Large intestine (tissue), 3 donors: Measurements from ENCODE around the gene ADK. TPM values are rescaled to one million over a fixed set of nuclear protein-coding genes. Genes with fewer than 3 reads are reported as not detected.

Experiments
- DNase-seq, 2 donors: peaks; one replicate each; pipeline versions ENCODE4 v3.0.0 to v3.0.0-alpha.2; 2013
- H3K27ac ChIP-seq: one replicate; pipeline ENCODE4 v1.5.1; 2013; ENCODE audit warnings: low read length
- H3K27me3 ChIP-seq: 2 replicates; pipeline ENCODE4 v1.6.1; 2013; ENCODE audit warnings: low read length; ENCODE audit not compliant: control insufficient read depth, insufficient read depth
- H3K36me3 ChIP-seq: 2 replicates; pipeline ENCODE4 v1.6.1; 2013; ENCODE audit warnings: low read length; ENCODE audit not compliant: control insufficient read depth, insufficient read depth
- H3K4me1 ChIP-seq: one replicate; pipeline ENCODE4 v1.6.1; 2013; ENCODE audit warnings: low read length; ENCODE audit not compliant: control insufficient read depth, insufficient read depth
- H3K4me3 ChIP-seq: one replicate; pipeline ENCODE4 v1.5.1; 2013; ENCODE audit warnings: low read length
- H3K9me3 ChIP-seq: one replicate; pipeline ENCODE4 v1.6.1; 2013; ENCODE audit warnings: mild to moderate bottlenecking, low read depth, low read length, moderate library complexity; ENCODE audit not compliant: control insufficient read depth
- WGBS: methylation state at CpG from one replicate; pipeline ENCODE4 v1.1.5; 2013; ENCODE audit warnings: low lambda C conversion rate; ENCODE audit not compliant: insufficient coverage; 5-methylcytosine and 5-hydroxymethylcytosine counted together
- polyA plus RNA-seq: library from polyadenylated mRNA; unstranded; fragments of 120-200 nt; gene quantifications from one replicate; pipeline ENCODE4 v1.2.1, GENCODE V29; 2013

Gene ADK
- polyA plus RNA-seq, 1 donor = 30.1 TPM

- H3K27me3 ChIP-seq = no peaks in the 10 kb centered on the region
- no peaks in the 10 kb centered on the region for H3K36me3 ChIP-seq
- peak in 1 of 2 donors; percentile 22 for DNase-seq
- no peak overlapping the region for H3K27ac ChIP-seq
- no peaks in the 10 kb centered on the region for H3K9me3 ChIP-seq
- no CpG with 5 or more reads among the region's 1 CpG for WGBS
- H3K4me1 ChIP-seq = no peaks in the 10 kb centered on the region
- no peak overlapping the region for H3K4me3 ChIP-seq
Measured at GRCh38 chr10:74586088-74586585, 435.1 kb downstream of the ADK start.

- Histone ChIP-seq H3K27ac (no peak overlapping the region), H3K4me3 (no peak overlapping the region), H3K27me3 (no peaks in the 10 kb centered on the region), H3K36me3 (no peaks in the 10 kb centered on the region), H3K9me3 (no peaks in the 10 kb centered on the region), H3K4me1 (no peaks in the 10 kb centered on the region)
- DNase-seq = no peak
- no CpG with 5 or more reads among the region's 3 CpGs for WGBS
Measured at GRCh38 chr10:74587109-74587854, 436.3 kb downstream of the ADK start.

- 71% methylated on average over 1 of the region's 6 CpGs for WGBS
- no peak overlapping the region for H3K4me3 ChIP-seq
- H3K4me1 ChIP-seq = no peaks in the 10 kb centered on the region
- H3K36me3 ChIP-seq = no peaks in the 10 kb centered on the region
- peak; percentile 65 to 81 for DNase-seq
- no peaks in the 10 kb centered on the region for H3K27me3 ChIP-seq
- no peaks in the 10 kb centered on the region for H3K9me3 ChIP-seq
- no peak overlapping the region for H3K27ac ChIP-seq
Measured at GRCh38 chr10:74589226-74589673, 438.2 kb downstream of the ADK start.

GRCh38 chr10:74589851-74590250 lies 438.8 kb downstream of the ADK start:
- Histone ChIP-seq H3K27me3 (no peaks in the 10 kb centered on the region), H3K4me3 (no peak overlapping the region), H3K27ac (no peak overlapping the region), H3K9me3 (no peaks in the 10 kb centered on the region), H3K4me1 (no peaks in the 10 kb centered on the region), H3K36me3 (no peaks in the 10 kb centered on the region)
- WGBS = 80% methylated on average over 1 of the region's 2 CpGs
- no peak for DNase-seq

- Histone ChIP-seq H3K4me1 (no peaks in the 10 kb centered on the region), H3K9me3 (no peaks in the 10 kb centered on the region), H3K36me3 (no peaks in the 10 kb centered on the region), H3K4me3 (no peak overlapping the region), H3K27me3 (no peaks in the 10 kb centered on the region), H3K27ac (no peak overlapping the region)
- DNase-seq = no peak
- WGBS = 88% methylated on average over 1 of the region's 2 CpGs
Measured at GRCh38 chr10:74593470-74593869, 442.4 kb downstream of the ADK start.

- DNase-seq = no peak
- Histone ChIP-seq H3K9me3 (no peaks in the 10 kb centered on the region), H3K4me1 (no peaks in the 10 kb centered on the region), H3K27ac (no peak overlapping the region), H3K36me3 (no peaks in the 10 kb centered on the region), H3K4me3 (no peak overlapping the region), H3K27me3 (no peaks in the 10 kb centered on the region)
- 97% methylated on average over 5 of the region's 7 CpGs for WGBS
Measured at GRCh38 chr10:74596713-74597112, 445.7 kb downstream of the ADK start.

- Histone ChIP-seq H3K9me3 (no peaks in the 10 kb centered on the region), H3K27ac (no peak overlapping the region), H3K4me3 (no peak overlapping the region), H3K27me3 (no peaks in the 10 kb centered on the region), H3K36me3 (no peaks in the 10 kb centered on the region), H3K4me1 (no peaks in the 10 kb centered on the region)
- peak in 1 of 2 donors; percentile 10 for DNase-seq
- 79% methylated on average over 4 of the region's 5 CpGs for WGBS
Measured at GRCh38 chr10:74598891-74599566, 448.0 kb downstream of the ADK start.

- Histone ChIP-seq H3K27me3 (no peaks in the 10 kb centered on the region), H3K4me1 (no peaks in the 10 kb centered on the region), H3K27ac (no peak overlapping the region), H3K9me3 (no peaks in the 10 kb centered on the region), H3K36me3 (no peaks in the 10 kb centered on the region), H3K4me3 (no peak overlapping the region)
- no peak for DNase-seq
Measured at GRCh38 chr10:74599672-74600071, 448.7 kb downstream of the ADK start.

GRCh38 chr10:74600170-74600569 lies 449.1 kb downstream of the ADK start:
- H3K27me3 ChIP-seq = no peaks in the 10 kb centered on the region
- no peak overlapping the region for H3K4me3 ChIP-seq
- no peaks in the 10 kb centered on the region for H3K4me1 ChIP-seq
- WGBS = no CpG with 5 or more reads among the region's 2 CpGs
- H3K36me3 ChIP-seq = no peaks in the 10 kb centered on the region
- H3K9me3 ChIP-seq = no peaks in the 10 kb centered on the region
- DNase-seq = no peak
- H3K27ac ChIP-seq = no peak overlapping the region

GRCh38 chr10:74602576-74602975 lies 451.6 kb downstream of the ADK start:
- H3K4me1 ChIP-seq = no peaks in the 10 kb centered on the region
- H3K36me3 ChIP-seq = no peaks in the 10 kb centered on the region
- H3K27me3 ChIP-seq = no peaks in the 10 kb centered on the region
- H3K27ac ChIP-seq = no peak overlapping the region
- WGBS = no CpG with 5 or more reads among the region's 2 CpGs
- no peak for DNase-seq
- no peaks in the 10 kb centered on the region for H3K9me3 ChIP-seq
- H3K4me3 ChIP-seq = no peak overlapping the region

GRCh38 chr10:74610299-74610698 lies 459.3 kb downstream of the ADK start:
- Histone ChIP-seq H3K4me3 (no peak overlapping the region), H3K36me3 (no peaks in the 10 kb centered on the region), H3K27me3 (no peaks in the 10 kb centered on the region), H3K27ac (no peak overlapping the region), H3K9me3 (no peaks in the 10 kb centered on the region), H3K4me1 (no peaks in the 10 kb centered on the region)
- DNase-seq = no peak
